ENCODE measurements around the gene RPA3.
A peak's percentile ranks its signal among the peaks of the same experiment; 100 is the strongest.

Gene RPA3

DNA sequence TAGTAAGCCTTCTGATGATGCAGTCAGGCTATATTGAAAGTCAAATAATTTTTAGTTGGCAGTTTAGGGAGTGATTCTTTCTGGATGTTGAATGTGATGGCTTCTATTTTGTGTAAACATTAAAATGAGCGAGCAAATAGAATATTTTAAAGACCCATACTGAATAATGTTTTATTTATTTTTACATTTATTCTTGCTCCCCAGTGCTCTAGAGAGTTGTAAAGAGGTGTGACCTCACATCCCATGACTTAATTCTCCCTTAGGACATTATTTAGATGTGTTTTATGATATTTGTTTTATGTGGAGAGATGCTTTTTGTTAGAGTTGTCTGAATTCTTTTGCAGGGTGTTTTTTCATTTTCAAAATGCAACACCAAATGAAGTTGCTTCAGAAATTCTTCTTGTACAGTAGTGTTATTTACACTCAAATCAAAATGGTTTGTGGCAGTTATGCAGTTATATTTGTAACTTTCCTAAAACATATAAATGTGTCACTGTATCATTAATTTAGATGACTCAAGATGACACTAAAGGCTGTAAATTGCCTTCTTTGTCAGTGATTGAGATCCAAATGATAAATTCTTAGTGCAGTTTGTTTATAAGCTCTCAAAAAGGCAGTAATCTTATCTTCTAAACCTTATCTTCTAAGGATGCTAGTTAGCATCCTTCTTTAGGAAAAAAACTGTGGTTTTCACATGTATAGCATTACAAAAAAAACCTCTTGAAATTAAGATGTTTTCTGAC is 65.4 kb downstream of the RPA3 start:
- DNase-seq, result no peak

DNA sequence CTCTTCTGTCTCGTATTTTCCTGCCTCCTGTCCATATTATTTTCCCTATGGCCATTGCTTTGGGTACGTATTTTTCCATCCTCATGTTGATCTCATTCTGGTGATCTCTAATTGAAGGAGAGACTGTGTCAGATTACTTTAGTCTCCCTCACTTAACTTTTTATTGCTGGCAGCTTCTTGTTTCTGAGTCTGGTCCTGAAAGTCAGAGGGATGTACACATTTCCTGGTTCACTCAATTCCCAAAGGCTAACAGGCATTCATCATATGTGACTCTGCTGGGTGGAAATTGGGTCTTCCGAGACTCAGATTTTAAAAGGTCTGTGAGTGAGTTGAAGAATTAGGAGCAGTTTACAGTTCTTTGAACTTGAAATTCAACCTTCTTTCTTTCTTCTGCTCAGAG is 66.9 kb downstream of the RPA3 start:
- no peak for DNase-seq

DNA sequence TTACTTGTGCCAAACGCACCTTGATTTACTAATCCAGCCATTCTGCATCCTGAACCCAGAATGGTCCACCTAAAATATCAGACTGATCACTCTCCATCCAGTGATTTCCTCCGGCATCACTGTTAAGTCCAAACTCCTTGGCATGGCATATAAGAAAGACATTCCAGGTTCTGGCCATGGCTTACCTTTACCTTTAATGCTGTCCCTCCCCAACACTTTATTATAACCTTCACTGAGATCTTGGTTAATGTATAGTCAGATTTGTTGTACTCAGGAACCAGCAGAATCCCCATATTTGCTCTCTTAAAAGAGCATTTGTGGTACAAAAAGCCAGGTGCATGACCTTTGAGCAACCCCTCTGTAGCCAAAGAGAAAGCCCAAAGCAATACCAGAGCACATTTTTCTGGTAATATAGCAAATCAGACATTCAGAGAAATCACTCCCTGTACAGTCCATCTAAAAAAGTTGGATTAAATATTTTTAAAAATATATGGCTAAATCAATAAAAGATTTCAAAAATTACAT is 67.7 kb downstream of the RPA3 start:
- no peak for DNase-seq

DNA sequence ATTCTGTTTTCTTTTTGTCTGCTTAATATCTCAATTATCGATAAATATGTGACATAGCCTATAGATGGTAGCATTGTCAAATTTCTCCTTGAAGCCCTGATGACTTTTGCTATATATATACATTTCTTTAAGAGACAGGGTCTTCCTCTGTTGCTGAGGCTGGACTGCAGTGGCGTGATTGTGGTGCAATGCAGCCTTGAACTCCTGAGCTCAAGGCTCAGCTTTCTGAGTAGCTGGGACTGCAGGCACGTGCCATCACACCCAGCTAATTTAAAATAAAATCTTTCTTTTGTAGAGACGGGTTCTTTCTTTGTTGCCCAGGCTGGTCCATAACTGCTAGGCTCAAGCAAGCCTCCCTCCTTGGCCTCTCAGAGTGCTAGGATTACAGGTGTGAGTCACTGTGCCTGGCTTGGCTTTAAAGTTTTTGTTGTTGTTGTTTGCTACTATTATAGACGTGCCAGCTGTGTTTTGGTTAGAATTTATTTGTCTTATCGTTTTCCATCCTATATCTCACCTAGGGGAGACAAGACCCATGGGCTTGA is 70.8 kb downstream of the RPA3 start:
- no peak for DNase-seq

DNA sequence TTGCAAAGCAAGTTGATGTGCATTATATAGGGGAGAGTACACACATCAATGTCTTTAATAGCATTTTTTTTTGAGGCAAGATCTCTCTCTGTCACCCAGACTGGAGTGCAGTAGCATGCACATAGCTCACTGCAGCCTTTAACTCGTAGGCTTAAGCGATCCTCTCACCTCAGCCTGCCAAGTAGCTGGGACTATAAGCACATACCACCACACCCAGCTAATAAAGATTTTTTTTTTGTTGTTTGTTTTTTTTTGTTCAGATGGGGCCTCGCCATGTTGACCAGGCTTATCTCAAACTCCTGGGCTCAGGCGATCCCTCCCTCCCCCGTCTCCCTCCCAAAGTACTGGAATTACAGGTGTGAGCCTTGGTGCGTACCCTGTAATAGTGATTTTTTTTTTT is 76.3 kb downstream of the RPA3 start:
- no peak for DNase-seq

DNA sequence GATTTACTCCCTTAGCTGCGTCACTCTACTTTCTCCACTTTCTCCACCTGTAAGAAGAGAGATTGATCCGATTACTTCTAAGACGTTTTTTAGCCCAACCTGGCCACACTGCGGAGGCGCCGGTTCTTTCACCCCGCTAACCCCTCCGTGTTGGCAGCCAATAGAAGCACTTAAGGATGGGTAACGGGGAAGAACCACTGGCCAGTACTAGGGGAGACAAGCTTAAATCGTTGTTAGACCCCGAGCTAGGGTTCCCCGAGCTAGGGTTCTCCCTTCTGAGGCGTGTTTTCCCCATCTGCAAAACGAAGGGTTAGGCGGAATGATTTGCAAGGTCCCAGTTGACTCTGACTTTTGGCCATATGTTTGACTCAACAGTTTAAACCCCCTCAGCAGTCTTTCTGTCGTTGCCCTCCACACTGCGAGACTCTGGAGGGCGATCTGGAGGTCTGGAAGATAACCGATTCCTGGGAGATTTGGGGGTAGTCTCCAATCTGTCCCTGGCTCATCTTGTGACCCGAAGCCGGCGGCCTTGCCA is 77.2 kb downstream of the RPA3 start:
- DNase-seq, result peak; percentile 1

DNA sequence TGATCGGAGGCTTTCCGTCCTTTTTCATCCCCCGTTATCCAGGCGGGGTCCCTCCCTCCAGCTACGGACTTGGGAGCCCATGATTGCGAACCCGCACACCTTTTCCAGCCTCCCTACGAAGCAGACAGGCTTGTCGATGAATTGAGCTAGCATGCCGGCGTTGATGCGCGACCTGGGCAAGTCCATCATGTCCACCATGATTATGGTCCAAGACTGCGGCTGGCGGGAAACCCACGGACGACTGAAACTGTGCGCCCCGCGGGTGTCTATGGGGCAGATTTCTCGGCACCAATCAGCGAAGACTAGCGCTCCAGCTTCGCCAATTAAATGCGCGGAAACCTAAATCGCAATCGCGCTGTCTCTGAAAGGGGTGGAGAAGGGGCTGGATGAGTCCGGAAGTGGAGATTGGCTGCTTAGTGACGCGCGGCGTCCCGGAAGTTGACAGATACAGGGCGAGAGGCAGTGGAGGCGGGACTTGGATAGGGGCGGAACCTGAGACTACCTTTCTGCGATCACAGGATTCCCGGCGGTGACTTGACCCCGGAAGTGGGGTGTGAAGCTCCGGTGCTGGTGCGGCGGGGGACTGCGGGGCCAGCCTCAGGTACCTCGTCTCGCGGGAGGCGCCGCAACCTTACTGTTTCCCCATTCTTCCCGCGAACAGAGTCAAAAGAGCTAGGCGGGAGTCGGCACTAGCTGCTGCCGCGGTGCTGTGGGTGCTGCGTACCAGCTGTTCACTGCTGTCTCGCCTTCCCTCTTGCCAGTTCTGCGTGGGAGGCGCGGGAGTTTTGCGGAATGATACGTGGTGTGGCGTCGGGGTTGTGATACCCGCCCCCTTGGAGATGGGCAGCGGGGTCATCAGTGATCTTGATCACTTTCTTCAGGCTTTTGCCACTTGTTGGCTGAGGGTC is 77.9 kb downstream of the RPA3 start, which contains the start of gene UMAD1:
TSS of gene UMAD1 (plus strand) at position 532 of the 908 bp plus-strand sequence. CDS start 32,620 bp downstream, outside the sequence.
- DNase-seq, result peak; percentile 98

DNA sequence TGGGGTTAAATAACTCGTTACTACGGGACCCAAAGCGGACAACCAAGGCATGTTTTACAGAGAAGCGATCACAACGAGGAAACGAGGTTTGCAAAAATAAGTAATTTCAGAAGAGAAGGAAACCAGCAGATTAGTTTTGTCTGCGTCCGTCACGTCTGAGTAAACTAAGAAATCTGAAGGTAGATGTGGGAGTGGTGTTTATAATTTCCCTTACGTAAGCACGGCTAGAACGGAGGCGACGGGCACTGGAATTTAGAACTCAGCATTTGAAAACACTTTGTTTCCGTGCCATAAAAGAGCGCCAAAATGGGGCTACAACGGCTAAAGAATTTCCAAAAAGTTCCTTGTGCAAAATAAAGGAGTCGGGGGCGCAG is 78.6 kb downstream of the RPA3 start:
- DNase-seq, result peak; percentile 1

DNA sequence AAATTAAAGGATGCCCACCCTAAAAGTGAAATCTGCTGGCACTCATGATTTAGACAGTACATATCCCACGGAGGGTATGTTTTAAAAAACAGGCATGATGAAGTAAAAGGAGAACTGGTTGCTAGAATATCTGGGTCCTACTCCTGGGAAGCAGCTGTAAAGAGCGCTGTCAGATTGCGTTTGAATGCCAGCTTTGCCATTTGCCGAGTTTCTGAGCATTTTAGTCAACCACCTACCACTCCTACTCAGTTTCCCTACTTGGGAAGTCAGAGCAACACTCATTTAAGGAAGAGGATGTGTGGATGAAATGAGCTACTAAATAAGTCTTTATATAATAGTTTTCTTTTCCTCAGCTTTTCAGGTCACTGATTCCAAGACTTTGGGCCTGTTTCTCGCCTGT is 79.0 kb downstream of the RPA3 start:
- no peak for DNase-seq

DNA sequence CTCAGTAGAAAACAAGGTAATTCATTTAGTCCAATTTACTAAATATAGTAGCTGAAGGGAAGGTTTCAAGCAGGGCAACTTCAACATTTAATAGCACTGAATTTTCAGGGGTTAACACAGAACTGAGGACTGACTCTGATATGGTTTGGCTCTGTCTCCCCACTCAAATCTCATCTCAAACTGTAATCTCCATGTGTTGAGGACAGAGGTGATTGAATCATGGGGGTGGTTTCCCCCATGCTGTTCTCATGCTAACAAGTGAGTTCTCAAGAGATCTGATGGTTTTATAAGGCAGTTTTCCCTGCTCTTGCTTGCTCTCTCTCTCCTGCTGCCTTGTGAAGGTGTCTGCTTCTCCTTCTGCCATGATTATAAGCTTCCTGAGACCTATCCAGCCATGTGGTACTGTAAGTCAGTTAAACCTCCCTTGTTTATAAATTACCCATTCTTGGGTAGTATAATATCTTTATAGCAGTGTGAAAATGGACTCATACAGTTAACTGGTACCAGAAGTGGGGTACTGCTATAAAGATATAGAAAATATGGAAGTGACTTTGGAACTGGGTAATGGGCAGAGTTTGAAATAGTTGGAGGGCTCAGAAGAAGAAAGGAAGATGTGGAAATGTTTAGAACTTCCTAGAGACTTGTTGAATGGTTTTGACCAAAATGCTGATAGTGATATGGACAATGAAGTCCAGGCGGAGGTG is 87.6 kb downstream of the RPA3 start:
- DNase-seq, result no peak

DNA sequence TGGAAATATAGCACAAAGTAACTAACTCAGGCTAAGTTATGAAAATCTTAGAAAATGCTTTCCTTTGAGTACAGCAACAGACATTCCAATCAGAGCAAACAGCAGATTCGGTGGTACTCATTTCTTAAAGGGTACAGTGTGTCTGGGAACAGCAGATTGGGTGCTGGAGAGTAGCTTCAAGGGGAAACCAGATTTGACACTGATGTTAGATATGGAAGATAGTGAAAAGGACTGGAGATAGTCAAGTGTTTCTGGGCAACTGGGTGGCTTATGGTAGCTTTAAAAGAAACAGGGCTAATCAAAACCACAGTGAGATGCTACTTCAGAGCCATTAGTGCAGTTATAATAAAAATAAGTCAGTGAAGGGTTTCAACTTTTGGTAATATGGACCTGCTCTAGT is 89.9 kb downstream of the RPA3 start:
- DNase-seq, result no peak

DNA sequence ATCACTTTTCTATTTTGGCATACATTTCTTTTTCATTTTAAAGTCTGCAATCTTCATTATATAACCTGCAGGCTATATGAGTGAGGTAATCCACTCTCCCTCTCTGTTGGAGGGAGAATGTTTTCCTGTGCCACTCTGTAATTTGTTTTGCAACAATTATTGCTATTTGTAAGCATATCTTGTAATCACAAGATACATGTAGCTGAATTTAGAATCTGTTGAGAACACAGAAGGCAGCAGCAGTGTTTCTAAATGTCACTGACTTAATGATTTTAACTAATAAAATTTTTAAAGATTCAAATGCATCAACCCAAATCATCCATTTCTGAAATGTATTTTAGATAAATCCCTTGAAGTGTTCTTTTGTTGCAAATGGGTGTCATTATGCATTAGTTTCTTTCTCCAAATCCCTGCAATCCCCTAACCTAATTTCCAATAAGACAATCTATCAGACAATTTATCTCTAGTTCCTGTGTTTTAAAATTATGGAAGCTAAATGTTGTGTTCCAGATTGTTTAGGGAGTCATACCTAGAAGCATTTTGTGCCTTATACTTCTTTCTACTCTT is 97.7 kb downstream of the RPA3 start:
- no peak for DNase-seq

DNA sequence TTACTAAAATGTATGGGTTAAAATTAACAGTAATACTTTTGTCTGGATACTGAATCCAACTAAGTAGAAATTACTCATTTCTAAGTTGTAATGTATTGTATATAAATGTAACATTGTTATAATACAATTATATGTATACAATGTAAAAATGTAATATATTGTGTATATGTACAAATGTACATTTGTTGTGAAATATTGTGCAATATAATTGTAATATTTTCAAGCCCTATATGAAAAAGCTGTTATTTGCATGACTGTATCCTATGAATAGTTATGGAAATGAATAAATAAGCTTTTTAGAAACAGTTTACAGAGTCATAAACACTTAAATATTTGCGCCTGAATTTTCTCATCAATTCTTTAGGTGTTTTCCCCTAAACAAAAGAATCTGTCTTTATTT is 98.2 kb downstream of the RPA3 start:
- no peak for DNase-seq

DNA sequence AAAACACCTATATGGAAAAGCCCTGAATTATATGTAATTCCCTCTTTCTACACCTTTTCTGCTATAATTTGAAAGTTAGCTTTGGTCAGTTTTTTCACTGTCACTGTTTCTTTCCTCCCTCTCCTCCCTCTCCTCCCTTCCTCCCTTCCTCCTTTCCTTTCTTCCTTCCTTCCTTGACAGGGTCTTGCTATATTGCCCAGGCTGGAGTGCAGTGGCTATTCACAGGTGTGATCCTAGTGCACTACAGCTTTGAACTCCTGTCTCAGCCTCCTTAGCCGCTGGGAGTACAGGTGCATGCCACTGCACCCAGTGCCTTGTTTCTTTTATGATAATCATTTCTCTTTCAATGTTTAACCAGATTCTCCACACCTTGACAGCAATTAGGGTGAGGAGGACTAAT is 100.0 kb downstream of the RPA3 start:
- DNase-seq, result no peak

DNA sequence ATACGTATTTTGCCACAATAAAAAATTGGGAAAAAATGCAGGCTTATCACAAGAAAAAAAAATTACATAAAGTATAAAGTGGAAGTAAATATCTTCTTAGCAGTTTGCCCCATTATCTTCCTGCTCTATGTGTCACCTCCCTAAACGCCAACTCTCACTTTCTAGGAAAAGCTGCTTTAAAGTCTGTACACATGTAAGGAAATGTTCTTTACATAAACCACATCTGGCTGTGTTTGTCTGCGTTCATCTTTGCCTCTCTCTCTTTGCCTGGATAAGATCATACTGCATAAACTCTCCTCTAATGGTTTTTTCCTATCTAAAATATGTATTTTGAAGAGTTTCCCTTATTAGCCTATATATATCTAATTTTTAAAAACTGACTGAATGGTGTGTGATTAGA is 100.9 kb downstream of the RPA3 start:
- DNase-seq, result no peak

DNA sequence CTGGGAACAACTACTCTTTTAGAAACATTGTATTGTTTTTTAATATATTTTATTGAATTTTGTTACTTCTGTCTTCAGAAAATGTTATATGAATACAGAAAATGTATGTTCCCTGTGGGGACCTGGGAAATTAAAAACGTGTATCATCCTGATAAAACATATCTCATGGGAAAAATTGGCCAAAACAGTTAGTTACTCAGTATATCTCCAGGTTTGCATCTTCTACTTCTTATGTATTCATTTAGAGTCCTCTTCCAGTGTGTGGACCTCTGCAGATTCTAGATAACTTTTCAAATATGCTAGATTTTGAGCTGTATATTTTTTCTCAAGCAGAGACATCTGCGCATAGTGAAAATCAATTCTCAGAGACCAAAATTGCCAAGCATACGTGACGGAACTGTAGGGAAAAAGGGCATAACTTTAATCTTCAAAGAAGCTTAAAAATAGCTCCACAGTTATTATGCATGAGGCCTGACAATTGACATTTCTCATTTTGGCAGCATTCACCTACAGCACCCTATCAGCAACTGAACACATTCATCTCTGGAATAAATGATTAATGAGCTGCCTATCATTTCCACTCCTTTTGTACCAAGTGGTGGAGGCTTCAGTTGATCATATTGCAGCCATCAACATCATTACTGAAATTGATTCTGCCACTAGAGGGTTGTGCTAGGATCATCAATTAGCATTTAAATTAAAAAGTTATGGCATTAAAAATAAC is 104.2 kb downstream of the RPA3 start:
- no peak for DNase-seq

DNA sequence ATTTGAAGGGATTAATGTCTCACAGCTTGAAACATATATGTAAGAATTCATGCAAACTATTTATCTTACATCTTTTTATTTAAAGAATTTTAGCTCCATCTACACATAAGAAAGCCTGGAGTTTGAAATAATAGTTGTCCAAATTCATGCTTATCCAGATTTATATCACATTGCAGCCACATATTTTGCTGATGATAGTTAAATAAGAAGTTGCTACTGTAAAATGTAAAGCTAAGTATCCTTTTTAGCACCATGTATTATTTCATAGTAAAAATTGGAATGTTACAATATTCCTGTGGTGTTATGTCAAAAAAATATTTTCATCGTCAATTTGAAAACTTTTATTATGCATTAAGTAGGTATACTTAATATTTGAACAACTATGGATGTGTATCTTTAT is 105.2 kb downstream of the RPA3 start:
- DNase-seq, result no peak

DNA sequence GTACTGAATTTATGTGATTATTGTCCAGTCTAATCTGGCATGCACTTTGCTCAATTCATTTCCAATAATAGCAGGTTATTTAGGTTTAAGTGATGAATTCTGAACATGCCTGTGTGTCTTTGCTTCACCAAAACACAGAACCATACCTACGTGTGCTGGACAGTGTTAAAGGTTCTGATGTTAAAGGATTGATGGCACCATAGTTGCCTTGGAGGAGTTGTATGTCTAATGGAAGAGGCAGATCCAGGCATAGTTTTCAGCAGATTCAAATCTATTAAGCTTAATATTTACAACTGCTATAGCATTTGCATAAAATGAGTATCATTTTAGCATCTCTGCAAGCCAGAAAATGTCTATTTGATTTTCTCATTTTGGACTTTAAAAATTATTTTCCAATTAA is 105.9 kb downstream of the RPA3 start:
- no peak for DNase-seq

DNA sequence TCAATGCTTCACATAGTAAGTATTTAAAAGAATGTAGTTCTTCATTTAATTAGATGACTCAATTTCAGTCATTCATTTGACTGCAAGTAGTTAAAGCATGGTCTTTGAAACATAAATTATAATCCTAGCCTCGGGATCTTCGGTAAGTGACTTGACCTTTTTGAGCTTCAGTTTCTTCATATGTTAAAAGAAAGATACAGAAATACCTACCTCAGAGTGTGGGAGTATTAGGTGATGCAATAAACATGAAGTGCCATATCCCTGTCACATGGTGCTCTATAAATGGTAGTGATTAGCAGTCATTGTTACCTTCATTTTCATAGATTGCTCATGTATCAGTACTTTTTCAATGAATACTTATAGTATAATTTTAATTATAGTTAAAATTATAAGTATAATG is 109.1 kb downstream of the RPA3 start:
- DNase-seq, result no peak

DNA sequence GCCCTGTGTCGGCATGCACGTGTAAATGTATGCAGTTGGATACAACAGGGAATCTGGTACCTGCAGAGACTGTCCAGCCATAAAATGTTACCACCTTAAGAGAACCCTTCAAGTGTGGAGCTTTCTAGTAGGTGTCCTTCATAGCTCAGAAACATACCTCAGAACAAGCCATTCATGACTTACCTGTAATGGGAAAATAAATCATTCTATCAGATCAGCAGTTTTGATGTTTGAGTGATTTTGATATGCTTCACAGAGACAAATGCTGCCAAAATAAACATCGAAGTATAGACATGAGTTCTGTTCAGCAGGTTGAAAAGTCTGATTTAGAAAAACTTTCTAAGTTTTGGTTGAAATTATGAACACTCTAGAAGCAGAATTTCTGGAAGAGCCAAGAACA is 111.4 kb downstream of the RPA3 start:
- DNase-seq, result no peak

DNA sequence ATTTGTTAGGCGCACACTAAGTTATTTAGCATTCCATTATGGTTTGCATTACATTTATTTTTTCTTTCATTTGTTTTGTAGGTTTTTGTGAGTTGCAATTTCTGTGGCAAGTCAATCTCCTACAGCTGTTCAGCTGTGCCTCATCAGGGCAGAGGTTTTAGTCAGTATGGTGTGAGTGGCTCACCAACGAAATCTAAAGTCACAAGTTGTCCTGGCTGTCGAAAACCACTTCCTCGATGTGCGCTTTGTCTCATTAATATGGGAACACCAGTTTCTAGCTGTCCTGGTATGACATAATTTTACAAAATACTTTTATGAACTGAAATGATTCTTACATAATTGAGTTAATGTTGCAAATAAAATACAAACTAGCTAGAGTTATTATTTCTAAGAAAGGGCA is 122.2 kb downstream of the RPA3 start:
- DNase-seq, result no peak

Measured in fibroblast of skin of scalp (primary cell).